Central memory CD8-positive, alpha-beta T cell (primary cell): Measurements from ENCODE around the gene CD2AP.
"Not testable (repeated sequence)": the region's sequence is repeated elsewhere in the genome, so short reads cannot be mapped to it uniquely, and the experiment has no call there.

Experiments used
- ATAC-seq: fragments of 150-1000 bp; cut with Tn5 transposase; replicated peaks from 2 replicates; pipeline ENCODE4 v1.10.0; 2022; ENCODE audit warnings: mild to moderate bottlenecking, moderate FRiP score, moderate number of reproducible peaks; ENCODE audit not compliant: poor library complexity, severe bottlenecking; ENCODE audit errors: extremely low read depth
- DNase-seq, 2 donors: peaks; one replicate each; pipeline ENCODE4 v3.0.0; 2021; ENCODE audit warnings: low spot score in 2 of 2
- H3K27ac Mint-ChIP-seq: one replicate; pipeline ENCODE4 v1.8.0; 2022; ENCODE audit warnings: low read depth, mild to moderate bottlenecking, moderate library complexity, mixed read lengths
- H3K27me3 Mint-ChIP-seq: one replicate; pipeline ENCODE4 v1.8.0; 2022; ENCODE audit warnings: mixed read lengths
- H3K36me3 Mint-ChIP-seq: one replicate; pipeline ENCODE4 v1.8.0; 2022; ENCODE audit warnings: mild to moderate bottlenecking, moderate library complexity, mixed read lengths; ENCODE audit not compliant: insufficient read depth
- H3K4me1 Mint-ChIP-seq: one replicate; pipeline ENCODE4 v1.8.0; 2022; ENCODE audit warnings: mixed read lengths
- H3K4me3 Mint-ChIP-seq: one replicate; pipeline ENCODE4 v1.8.0; 2022; ENCODE audit warnings: mild to moderate bottlenecking, moderate library complexity, mixed read lengths
- H3K9me3 Mint-ChIP-seq: one replicate; pipeline ENCODE4 v1.8.0; 2022; ENCODE audit warnings: mixed read lengths

Gene CD2AP

GRCh38 chr6:47556459-47556858, 78.9 kb downstream of the CD2AP start:
- H3K4me3 Mint-ChIP-seq, DNase-seq, ATAC-seq, H3K36me3 Mint-ChIP-seq, H3K9me3 Mint-ChIP-seq, H3K27me3 Mint-ChIP-seq, H3K27ac Mint-ChIP-seq: not testable (repeated sequence)
- peaks cover 18% of the 10 kb centered on the region for H3K4me1 Mint-ChIP-seq

DNA sequence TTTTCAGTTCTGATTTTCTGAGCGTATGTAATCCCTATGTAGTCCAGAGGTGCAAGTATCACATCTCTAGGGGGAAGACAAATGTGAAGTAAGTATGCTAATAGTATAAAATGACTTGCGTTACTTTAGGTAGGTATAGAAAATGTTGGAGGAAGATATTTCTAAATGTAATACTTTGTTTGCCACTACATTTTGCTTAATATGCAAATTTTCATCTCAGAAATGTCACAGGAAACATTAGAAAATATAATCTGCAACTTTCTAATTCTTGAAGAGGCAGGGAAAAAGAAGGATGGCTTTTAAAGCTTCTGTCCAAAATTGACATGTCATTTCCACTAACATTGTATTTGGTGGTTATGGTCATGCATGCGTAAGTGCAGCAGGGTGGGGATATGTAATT, 85.6 kb downstream of the CD2AP start:
- DNase-seq (no peak), ATAC-seq (no peak)
- H3K27ac Mint-ChIP-seq: no peak overlapping the region
- peaks cover 19% of the 10 kb centered on the region for H3K4me1 Mint-ChIP-seq
- H3K9me3 Mint-ChIP-seq: no peaks in the 10 kb centered on the region
- peaks cover 4% of the 10 kb centered on the region for H3K36me3 Mint-ChIP-seq
- H3K4me3 Mint-ChIP-seq: no peak overlapping the region
- H3K27me3 Mint-ChIP-seq: no peaks in the 10 kb centered on the region

- H3K4me1 Mint-ChIP-seq, ATAC-seq, H3K27ac Mint-ChIP-seq, H3K27me3 Mint-ChIP-seq, H3K9me3 Mint-ChIP-seq, H3K36me3 Mint-ChIP-seq, H3K4me3 Mint-ChIP-seq, DNase-seq: not testable (repeated sequence)
These were observed 89.0 kb downstream of the CD2AP start for GRCh38 chr6:47566602-47567001.

DNA sequence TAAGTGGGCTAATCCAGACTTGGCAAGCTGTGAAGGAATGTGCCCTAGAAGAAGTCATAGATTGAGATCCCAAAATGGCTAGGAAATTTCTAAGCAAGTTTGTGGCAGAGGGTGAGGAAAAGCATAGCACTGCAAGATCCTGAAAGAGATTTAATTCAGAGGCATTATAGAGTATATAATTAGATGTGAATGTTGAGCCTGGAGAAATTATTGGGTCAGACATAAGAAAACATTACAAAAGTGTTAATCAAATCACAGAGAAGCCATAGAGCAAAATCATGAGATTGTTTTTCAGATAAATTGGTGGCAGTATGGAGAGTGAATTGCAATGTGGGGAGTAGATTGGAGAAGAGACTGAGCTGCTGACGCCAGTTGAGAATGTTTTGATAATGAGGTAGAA, 90.0 kb downstream of the CD2AP start:
- ATAC-seq (no peak), DNase-seq (no peak)
- Mint-ChIP-seq H3K36me3 (peaks cover 1% of the 10 kb centered on the region), H3K4me1 (peaks cover 9% of the 10 kb centered on the region), H3K9me3 (no peaks in the 10 kb centered on the region), H3K27me3 (no peaks in the 10 kb centered on the region), H3K27ac (no peak overlapping the region), H3K4me3 (no peak overlapping the region)

DNA sequence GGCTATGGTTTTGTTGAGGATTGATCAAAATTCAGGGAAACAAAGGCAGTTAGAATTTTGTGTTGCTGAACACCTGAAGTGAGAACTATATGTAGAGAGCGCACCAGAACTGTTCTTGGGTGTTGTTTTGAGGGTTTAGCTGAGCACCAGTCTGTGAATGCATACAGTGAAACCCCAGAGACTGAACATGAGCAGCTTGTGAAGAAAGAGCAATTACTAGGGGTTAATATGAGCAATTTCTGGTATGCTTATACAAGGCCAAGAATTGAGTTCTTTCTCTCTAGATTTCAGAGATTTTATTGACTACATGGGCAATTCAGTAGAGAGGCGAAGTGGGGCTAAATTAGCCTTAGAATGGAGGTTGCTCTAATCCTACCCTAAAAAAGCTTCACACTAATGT, 93.9 kb downstream of the CD2AP start:
- H3K36me3 Mint-ChIP-seq: peaks cover 1% of the 10 kb centered on the region

DNA sequence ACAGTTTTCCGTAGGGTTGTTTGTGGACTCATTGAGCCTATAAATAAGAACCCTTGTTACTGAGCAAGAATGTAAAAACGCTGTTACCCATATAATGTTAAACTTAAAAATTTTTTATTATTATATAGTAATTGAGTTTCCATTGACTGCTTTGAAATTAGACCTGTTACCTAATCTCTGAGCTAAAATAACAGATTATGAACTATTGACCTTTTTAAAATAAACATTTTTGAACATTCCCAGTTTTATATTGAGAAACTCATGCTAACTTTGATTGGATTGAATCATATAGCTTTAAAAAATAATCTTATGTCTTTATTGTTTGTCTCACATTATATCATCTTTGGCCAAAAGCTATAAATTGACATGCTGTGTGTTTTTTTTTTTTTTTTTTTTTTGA, 95.5 kb downstream of the CD2AP start:
- ATAC-seq (no peak), DNase-seq (no peak)
- no peaks in the 10 kb centered on the region for H3K9me3 Mint-ChIP-seq
- H3K4me3 Mint-ChIP-seq: no peak overlapping the region
- H3K36me3 Mint-ChIP-seq: peaks cover 2% of the 10 kb centered on the region
- no peaks in the 10 kb centered on the region for H3K4me1 Mint-ChIP-seq
- no peaks in the 10 kb centered on the region for H3K27me3 Mint-ChIP-seq
- no peak overlapping the region for H3K27ac Mint-ChIP-seq

More for the DNA sequence above, 93.9 kb downstream of the CD2AP start:
- Mint-ChIP-seq H3K4me3 (no peak overlapping the region), H3K27ac (peak overlapping the region; percentile 44), H3K27me3 (no peaks in the 10 kb centered on the region), H3K4me1 (no peaks in the 10 kb centered on the region), H3K9me3 (no peaks in the 10 kb centered on the region)
- no peak for DNase-seq
- no peak for ATAC-seq

DNA sequence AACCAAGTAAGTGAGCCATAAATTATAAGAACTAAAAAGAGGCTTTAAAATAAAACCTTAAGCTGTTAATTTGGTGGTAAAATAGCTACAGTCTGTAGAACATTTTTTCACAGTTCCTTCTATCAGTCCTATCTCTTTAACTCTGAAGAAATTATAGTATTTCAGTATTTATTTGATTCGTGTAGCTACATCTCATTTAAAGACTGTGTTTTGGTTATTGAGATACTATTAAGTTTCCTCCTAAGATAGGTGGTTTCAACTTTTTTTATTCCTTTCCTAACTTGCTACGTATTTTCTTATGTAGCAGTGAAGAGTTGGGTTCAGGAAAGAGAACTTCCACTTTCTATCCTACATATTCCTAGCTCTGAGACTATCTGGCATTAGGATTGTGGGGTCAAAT, 97.2 kb downstream of the CD2AP start:
- no peaks in the 10 kb centered on the region for H3K27me3 Mint-ChIP-seq
- no peak overlapping the region for H3K4me3 Mint-ChIP-seq

DNA sequence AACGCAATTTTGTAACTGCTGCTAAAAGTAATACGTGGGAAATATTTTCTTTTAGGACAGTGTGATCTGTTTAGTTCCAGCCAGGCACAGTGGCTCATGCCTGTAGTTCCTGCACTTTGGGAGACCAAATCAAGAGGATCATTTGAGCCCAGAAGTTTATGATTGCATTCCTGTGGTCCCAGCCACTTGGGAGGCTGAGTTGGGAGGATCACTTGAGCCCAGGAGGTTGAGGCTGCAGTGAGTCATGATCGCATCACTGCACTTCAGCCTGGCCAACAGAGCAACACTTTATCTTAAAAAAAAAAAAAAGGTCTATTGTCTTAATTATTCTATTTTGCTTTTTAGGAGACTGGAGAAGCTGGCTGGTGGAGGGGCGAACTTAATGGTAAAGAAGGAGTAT, 101.5 kb downstream of the CD2AP start:
- DNase-seq (no peak), ATAC-seq (no peak)
- no peak overlapping the region for H3K4me3 Mint-ChIP-seq
- no peaks in the 10 kb centered on the region for H3K27me3 Mint-ChIP-seq
- H3K27ac Mint-ChIP-seq: no peak overlapping the region
- peaks cover 27% of the 10 kb centered on the region for H3K36me3 Mint-ChIP-seq
- H3K9me3 Mint-ChIP-seq: no peaks in the 10 kb centered on the region
- H3K4me1 Mint-ChIP-seq: no peaks in the 10 kb centered on the region

More for the DNA sequence above, 97.2 kb downstream of the CD2AP start:
- Mint-ChIP-seq H3K27ac (no peak overlapping the region), H3K36me3 (peaks cover 10% of the 10 kb centered on the region), H3K9me3 (no peaks in the 10 kb centered on the region), H3K4me1 (no peaks in the 10 kb centered on the region)
- DNase-seq (no peak), ATAC-seq (no peak)

DNA sequence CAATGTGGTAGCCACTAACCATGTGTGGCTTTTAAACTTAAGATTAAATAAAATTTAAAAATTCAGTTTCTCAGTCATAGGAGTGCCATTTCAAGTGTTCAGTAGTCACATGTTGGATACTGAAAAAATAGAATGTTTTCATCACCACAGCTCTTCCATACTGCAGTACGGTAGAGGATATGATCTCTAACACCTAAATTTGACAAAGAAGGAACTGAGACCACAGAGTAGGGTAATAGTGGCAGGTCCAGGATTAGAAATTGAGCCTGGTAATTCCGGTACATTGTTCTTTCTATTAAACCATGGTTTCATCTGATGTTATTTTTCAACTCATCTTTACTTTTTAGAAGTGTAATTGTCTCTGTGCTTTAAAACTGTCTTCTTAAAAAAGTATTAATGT, 104.0 kb downstream of the CD2AP start:
- no peaks in the 10 kb centered on the region for H3K4me1 Mint-ChIP-seq
- no peak overlapping the region for H3K27ac Mint-ChIP-seq
- no peaks in the 10 kb centered on the region for H3K9me3 Mint-ChIP-seq
- ATAC-seq (no peak), DNase-seq (no peak)
- no peaks in the 10 kb centered on the region for H3K27me3 Mint-ChIP-seq
- H3K4me3 Mint-ChIP-seq: no peak overlapping the region
- peaks cover 40% of the 10 kb centered on the region for H3K36me3 Mint-ChIP-seq

DNA sequence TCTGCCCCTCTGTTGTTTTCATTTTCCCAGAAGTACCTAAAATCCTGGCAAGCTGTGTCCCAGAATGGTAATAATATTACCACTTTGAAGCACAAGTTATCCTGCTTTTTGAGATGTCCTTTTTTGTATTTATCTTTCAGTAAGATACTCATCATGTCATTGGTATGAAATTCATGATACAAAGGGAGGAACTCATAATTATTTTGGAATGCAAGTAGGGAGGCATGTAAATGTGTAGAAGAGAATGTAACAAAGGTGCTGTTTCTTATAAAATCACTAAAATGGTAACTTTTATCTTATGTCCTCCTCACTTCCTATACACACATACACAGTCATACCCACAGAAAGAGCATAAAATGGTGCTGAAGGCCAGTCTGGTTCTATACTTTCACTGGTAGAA, 109.9 kb downstream of the CD2AP start:
- Mint-ChIP-seq H3K27ac (no peak overlapping the region), H3K4me3 (no peak overlapping the region), H3K9me3 (no peaks in the 10 kb centered on the region), H3K36me3 (peaks cover 38% of the 10 kb centered on the region), H3K27me3 (no peaks in the 10 kb centered on the region), H3K4me1 (no peaks in the 10 kb centered on the region)
- no peak for ATAC-seq
- no peak for DNase-seq

- H3K27me3 Mint-ChIP-seq: no peaks in the 10 kb centered on the region
- no peaks in the 10 kb centered on the region for H3K4me1 Mint-ChIP-seq
- no peak overlapping the region for H3K27ac Mint-ChIP-seq
- H3K4me3 Mint-ChIP-seq: no peak overlapping the region
- no peak for ATAC-seq
- no peak for DNase-seq
- no peaks in the 10 kb centered on the region for H3K9me3 Mint-ChIP-seq
- peaks cover 17% of the 10 kb centered on the region for H3K36me3 Mint-ChIP-seq
These were observed 114.7 kb downstream of the CD2AP start for GRCh38 chr6:47592131-47592840.

GRCh38 chr6:47593979-47594378, 116.4 kb downstream of the CD2AP start:
- no peak overlapping the region for H3K4me3 Mint-ChIP-seq
- H3K9me3 Mint-ChIP-seq: no peaks in the 10 kb centered on the region
- no peak overlapping the region for H3K27ac Mint-ChIP-seq
- no peaks in the 10 kb centered on the region for H3K27me3 Mint-ChIP-seq
- DNase-seq (no peak), ATAC-seq (no peak)
- H3K36me3 Mint-ChIP-seq: peaks cover 19% of the 10 kb centered on the region
- H3K4me1 Mint-ChIP-seq: no peaks in the 10 kb centered on the region

DNA sequence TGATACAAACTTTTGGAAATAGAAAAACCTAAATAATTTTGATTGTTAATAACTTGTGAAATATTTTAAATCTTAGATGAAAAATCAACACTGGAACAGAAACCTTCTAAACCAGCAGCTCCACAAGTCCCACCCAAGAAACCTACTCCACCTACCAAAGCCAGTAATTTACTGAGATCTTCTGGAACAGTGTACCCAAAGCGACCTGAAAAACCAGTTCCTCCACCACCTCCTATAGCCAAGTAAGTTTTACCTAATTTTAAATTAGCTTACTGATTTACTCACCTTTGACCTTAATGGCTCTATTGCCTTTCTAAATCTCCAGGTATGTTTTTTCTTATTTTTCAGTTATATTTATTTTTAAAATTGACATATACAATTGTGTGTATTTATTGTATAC, 118.2 kb downstream of the CD2AP start:
- H3K27ac Mint-ChIP-seq: no peak overlapping the region
- H3K9me3 Mint-ChIP-seq: no peaks in the 10 kb centered on the region
- no peak overlapping the region for H3K4me3 Mint-ChIP-seq
- peaks cover 13% of the 10 kb centered on the region for H3K36me3 Mint-ChIP-seq
- DNase-seq: no peak
- no peak for ATAC-seq
- no peaks in the 10 kb centered on the region for H3K4me1 Mint-ChIP-seq
- H3K27me3 Mint-ChIP-seq: no peaks in the 10 kb centered on the region
